Left ventricle myocardium inferior (tissue), 1 donor: Measurements from ENCODE around the gene DLL4. TPM values are rescaled to one million over a fixed set of nuclear protein-coding genes. Genes with fewer than 3 reads are reported as not detected.

Experiments
- DNase-seq: peaks from one replicate; pipeline ENCODE4 v3.0.0-alpha.2; 2020
- H3K27ac ChIP-seq: fragments of 200-600 bp; replicated peaks from 2 replicates; pipeline ENCODE4 v1.8.0; 2021
- H3K27me3 ChIP-seq: fragments of 200-600 bp; 2 replicates; pipeline ENCODE4 v1.8.0; 2021; ENCODE audit warnings: low read depth
- H3K36me3 ChIP-seq: fragments of 200-600 bp; 2 replicates; pipeline ENCODE4 v1.8.0; 2021
- H3K4me1 ChIP-seq: fragments of 200-600 bp; 2 replicates; pipeline ENCODE4 v1.8.0; 2021
- H3K4me3 ChIP-seq: fragments of 200-600 bp; 2 replicates; pipeline ENCODE4 v1.8.0; 2021; ENCODE audit warnings: mild to moderate bottlenecking, moderate library complexity
- H3K9me3 ChIP-seq: fragments of 200-600 bp; replicated peaks from 2 replicates; pipeline ENCODE4 v1.8.0; 2021
- CTCF ChIP-seq: fragments of 200-600 bp; IDR thresholded peaks from 2 replicates; pipeline ENCODE4 v1.8.0; 2021; ENCODE audit warnings: antibody characterized with exemption, mild to moderate bottlenecking, borderline replicate concordance
- intact Hi-C: fragments of 100-400 bp; cut with micrococcal nuclease; formaldehyde crosslinking; loops from one replicate; pipeline ENCODE4 v1.11.0; 2022
- total RNA-seq: library from RNA; stranded (reverse); fragmentation: NEBNext Ultra II Directional; extraction: Animal tissue kit (Norgen Biotek cat#: 25700); gene quantifications from one replicate; pipeline ENCODE4 v1.2.1, GENCODE V29; 2021
- donor health status: DM: no; HTN: yes; CAD: no; lungs with severe emphysema.

DLL4 gene
- total RNA-seq, 1 donor from 2014 or later: 11.1 TPM

DNA sequence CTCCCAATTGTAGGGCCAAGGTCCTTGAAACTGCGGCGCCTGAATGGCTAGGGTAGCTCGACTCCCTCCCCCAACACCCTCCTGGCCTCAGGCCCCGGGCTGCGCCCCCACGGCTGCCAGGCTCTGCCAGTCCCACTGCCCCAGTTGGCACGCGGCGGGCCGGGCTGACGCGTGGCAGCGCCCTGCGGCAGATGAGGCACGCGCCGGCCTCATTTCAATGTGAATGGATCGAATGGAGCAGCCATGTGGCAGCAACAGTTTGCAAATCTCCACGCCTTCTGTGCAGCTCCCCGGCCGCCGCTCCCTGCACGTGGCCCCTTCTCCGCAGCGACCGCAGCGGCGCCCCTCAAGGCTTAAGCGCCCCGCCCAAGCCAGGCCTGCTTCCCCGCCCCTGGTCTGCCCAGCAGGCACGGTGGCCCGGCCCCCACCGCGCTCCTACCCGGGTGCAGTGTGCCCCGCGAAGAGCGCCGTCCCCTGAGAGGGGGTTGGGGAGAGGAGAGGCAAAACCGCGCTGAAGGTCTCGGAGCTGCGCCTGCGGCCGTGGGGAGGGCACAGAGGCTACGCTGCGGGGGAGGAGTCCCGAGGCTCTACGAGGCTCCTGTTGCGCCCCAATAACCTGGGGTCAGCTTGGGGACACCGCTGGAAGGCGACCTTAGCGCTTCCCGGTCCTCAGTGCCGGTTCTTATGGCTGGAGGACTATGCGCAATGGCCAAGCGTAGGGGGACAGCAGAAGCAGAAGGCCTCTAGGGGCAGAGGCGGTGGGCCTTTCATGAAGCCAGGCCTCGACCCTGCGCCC lies 3.1 kb upstream of the DLL4 start:
- intact Hi-C loops: no loop called here
- peaks cover 58% of the 10 kb centered on the region for H3K27me3 ChIP-seq

GRCh38 chr15:40926659-40927494 lies 2.3 kb upstream of the DLL4 start:
- intact Hi-C loops: no loop called here
- DNase-seq: no peak
- Histone ChIP-seq H3K36me3 (peaks cover 5% of the 10 kb centered on the region), H3K9me3 (no peaks in the 10 kb centered on the region), H3K4me1 (peaks cover 72% of the 10 kb centered on the region), H3K4me3 (peak overlapping the region; percentile 77), H3K27ac (peak overlapping the region; percentile 92), H3K27me3 (peaks cover 67% of the 10 kb centered on the region)
- TF ChIP-seq CTCF: no peak

More for the DNA sequence above, 3.1 kb upstream of the DLL4 start:
- H3K27ac ChIP-seq: no peak overlapping the region
- peak overlapping the region; percentile 52 for H3K4me3 ChIP-seq
- no peaks in the 10 kb centered on the region for H3K36me3 ChIP-seq
- no peaks in the 10 kb centered on the region for H3K9me3 ChIP-seq
- TF ChIP-seq CTCF: no peak
- peaks cover 64% of the 10 kb centered on the region for H3K4me1 ChIP-seq
- DNase-seq: no peak

- Histone ChIP-seq H3K4me1 (peaks cover 74% of the 10 kb centered on the region), H3K27me3 (peaks cover 72% of the 10 kb centered on the region), H3K36me3 (peaks cover 10% of the 10 kb centered on the region), H3K9me3 (no peaks in the 10 kb centered on the region), H3K27ac (peak overlapping the region; percentile 92), H3K4me3 (peak overlapping the region; percentile 77)
- no peak for TF ChIP-seq CTCF
- no peak for DNase-seq
- intact Hi-C loops: no loop called here
These were observed 1.7 kb upstream of the DLL4 start for GRCh38 chr15:40927495-40927872.

DNA sequence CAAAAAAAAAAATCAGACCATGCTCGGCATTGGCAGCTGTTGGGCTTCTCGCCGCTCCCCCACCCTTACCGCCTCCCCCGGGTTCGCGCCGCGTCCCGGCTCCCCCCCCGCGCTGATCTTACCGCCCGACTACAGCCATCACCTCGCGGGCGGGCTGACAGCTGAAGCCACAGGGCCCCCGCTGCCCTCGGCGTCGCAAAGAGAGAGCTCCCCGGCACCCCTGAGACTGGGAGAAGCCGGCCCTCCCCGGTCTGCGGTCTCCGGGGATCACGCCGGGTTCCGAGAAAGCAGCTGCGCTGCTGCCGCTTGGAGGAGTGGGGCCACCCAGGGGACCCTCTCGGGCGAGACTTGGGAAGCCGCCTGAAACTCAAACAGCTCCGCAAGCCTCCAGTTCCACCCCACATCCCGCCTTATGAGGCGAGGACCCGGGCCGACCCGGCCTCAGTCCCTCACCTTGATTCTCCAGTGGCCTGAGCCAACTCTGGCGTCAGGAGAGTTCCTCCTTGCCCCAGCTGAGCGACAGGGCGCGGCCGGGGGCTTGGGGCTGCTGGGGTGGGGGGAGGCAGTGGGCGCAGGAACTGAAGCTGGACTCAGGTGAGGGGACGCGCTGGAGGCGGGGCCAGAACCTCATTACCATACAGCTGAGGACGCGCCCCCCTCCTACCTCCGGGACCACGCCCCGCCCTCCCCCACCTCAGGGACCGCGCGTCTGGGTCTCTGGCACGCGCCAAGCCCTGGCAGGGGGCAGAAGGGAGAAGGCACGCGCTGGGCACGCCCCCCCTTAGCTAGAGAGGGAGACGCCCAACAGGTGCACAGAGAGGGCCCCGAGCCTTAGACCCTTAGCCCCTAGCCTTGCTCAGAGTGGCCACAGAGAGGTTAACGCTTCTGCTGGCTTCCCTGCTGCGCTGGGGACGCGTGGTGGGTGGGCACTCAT lies 1.0 kb upstream of the DLL4 start:
- Histone ChIP-seq H3K9me3 (no peaks in the 10 kb centered on the region), H3K27ac (peak overlapping the region; percentile 92), H3K4me1 (peaks cover 77% of the 10 kb centered on the region), H3K4me3 (peak overlapping the region; percentile 77), H3K36me3 (peaks cover 17% of the 10 kb centered on the region), H3K27me3 (peaks cover 72% of the 10 kb centered on the region)
- no peak for TF ChIP-seq CTCF
- DNase-seq: no peak
- intact Hi-C loops: no loop called here
